Stimulated activated CD4-positive, alpha-beta T cell treated with anti-CD3 and anti-CD28 coated beads, TNF-alpha, amount 100 ng/mL, for 1 hour (primary cell): ENCODE results near the gene PCDHGB3.
"Not testable (repeated sequence)": the region's sequence is repeated elsewhere in the genome, so short reads cannot be mapped to it uniquely, and the experiment has no call there.

Source experiments
- DNase-seq, 3 donors: peaks; one replicate each; pipeline ENCODE4 v3.0.0-alpha.2; 2020; ENCODE audit warnings: low read depth in 3 of 3, low spot score in 1 of 3

The PCDHGB3 gene

GRCh38 chr5:141356950-141357349 is 13.1 kb upstream of the PCDHGB3 start:
- no peak for DNase-seq

GRCh38 chr5:141359790-141360426 is 10.1 kb upstream of the PCDHGB3 start, which contains the start of gene PCDHGB2:
Gene PCDHGB2 (plus strand): TSS chr5:141359994. CDS start chr5:141360136, 142 bp downstream.
- DNase-seq = no peak

DNA sequence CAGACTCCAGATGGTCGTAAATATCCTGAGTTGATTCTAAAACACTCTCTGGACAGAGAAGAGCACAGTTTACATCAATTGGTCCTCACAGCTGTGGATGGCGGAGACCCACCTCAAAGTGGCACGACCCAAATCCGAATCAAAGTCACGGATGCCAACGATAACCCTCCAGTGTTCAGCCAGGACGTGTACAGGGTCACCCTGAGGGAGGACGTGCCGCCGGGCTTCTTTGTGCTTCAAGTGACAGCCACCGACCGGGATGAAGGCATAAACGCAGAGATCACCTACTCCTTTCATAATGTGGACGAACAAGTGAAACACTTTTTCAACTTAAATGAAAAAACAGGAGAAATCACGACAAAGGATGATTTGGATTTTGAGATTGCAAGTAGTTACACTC is 9.4 kb upstream of the PCDHGB3 start:
- no peak for DNase-seq

- DNase-seq = no peak
These were observed 7.3 kb upstream of the PCDHGB3 start for GRCh38 chr5:141362719-141363118.

DNA sequence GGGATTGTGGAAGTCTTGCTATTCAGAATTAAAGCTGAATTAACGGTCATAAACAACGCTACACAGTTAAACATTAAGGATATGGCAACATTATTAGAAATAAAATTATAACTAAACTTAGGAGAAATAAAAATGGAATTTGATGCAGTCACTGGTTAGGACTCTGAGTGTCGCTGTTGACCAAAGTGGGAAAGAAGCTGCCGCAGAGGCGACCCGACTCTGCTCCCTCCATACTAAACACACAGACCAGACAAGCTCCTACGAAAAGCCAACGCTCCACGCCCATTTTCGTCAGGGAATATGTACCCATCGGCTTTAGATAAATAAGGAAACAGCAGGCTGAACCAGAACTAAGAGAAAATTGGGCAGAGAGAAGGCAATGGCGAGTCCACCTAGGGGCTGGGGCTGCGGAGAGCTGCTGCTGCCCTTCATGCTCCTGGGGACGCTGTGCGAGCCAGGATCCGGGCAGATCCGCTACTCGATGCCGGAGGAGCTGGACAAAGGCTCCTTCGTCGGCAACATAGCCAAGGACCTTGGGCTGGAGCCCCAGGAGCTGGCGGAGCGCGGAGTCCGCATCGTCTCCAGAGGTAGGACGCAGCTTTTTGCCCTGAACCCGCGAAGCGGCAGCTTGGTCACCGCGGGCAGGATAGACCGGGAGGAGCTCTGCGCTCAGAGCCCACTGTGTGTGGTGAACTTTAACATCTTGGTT is 5.9 kb upstream of the PCDHGB3 start, which contains the start of gene PCDHGA5:
Gene PCDHGA5 (plus strand): TSS at position 211 of the 709 bp plus-strand sequence. CDS start 169 bp downstream, at position 380.
- no peak for DNase-seq

- no peak for DNase-seq
These were observed 3.8 kb upstream of the PCDHGB3 start for GRCh38 chr5:141366016-141366896.

DNA sequence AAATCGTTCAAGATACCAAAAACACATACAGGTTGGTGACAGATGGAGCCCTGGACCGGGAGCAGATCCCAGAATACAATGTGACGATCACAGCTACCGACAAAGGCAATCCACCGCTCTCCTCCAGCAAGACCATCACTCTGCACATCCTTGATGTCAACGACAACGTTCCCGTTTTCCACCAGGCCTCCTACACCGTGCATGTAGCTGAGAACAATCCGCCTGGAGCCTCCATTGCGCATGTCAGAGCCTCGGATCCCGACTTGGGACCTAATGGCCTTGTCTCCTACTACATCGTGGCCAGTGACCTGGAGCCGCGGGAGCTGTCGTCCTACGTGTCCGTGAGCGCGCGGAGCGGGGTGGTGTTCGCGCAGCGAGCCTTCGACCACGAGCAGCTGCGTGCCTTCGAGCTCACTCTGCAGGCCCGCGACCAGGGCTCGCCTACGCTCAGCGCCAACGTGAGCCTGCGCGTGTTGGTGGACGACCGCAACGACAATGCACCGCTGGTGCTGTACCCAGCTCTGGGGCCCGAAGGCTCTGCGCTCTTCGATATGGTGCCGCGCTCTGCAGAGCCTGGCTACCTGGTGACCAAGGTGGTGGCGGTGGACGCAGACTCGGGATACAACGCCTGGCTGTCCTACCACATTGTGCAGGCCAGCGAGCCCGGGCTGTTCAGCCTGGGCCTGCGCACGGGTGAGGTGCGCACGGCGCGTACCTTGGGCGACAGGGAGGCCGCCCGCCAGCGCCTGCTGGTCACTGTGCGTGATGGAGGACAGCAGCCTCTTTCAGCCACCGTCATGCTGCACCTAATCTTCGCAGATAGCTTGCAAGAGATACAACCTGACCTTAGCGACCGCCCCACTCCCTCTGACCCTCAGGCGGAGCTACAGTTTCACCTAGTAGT is 1.8 kb downstream of the PCDHGB3 start:
- DNase-seq = no peak

- no peak for DNase-seq
These were observed 3.8 kb downstream of the PCDHGB3 start, which contains the start of gene PCDHGA6 for GRCh38 chr5:141373673-141374317. Gene PCDHGA6 (plus strand): TSS chr5:141373891. CDS start chr5:141374084, 193 bp downstream.

GRCh38 chr5:141374627-141375026 is 4.6 kb downstream of the PCDHGB3 start:
- no peak for DNase-seq

DNA sequence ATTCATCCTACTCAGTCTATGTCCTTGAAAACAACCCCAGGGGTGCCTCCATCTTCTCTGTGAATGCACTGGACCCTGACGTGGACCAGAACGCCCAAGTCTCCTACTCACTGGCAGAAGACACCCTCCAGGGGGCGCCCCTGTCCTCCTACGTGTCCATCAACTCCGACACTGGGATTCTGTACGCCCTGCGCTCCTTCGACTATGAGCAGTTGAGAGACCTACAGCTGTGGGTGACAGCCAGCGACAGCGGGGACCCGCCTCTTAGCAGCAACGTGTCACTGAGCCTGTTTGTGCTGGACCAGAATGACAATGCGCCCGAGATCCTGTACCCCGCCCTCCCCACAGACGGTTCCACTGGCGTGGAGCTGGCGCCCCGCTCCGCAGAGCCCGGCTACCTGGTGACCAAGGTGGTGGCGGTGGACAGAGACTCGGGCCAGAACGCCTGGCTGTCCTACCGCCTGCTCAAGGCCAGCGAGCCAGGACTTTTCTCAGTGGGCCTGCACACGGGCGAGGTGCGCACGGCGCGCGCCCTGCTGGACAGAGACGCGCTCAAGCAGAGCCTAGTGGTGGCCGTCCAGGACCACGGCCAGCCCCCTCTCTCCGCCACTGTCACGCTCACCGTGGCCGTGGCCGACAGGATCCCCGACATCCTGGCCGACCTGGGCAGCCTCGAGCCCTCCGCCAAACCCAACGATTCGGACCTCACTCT is 5.6 kb downstream of the PCDHGB3 start:
- DNase-seq = not testable (repeated sequence)

DNA sequence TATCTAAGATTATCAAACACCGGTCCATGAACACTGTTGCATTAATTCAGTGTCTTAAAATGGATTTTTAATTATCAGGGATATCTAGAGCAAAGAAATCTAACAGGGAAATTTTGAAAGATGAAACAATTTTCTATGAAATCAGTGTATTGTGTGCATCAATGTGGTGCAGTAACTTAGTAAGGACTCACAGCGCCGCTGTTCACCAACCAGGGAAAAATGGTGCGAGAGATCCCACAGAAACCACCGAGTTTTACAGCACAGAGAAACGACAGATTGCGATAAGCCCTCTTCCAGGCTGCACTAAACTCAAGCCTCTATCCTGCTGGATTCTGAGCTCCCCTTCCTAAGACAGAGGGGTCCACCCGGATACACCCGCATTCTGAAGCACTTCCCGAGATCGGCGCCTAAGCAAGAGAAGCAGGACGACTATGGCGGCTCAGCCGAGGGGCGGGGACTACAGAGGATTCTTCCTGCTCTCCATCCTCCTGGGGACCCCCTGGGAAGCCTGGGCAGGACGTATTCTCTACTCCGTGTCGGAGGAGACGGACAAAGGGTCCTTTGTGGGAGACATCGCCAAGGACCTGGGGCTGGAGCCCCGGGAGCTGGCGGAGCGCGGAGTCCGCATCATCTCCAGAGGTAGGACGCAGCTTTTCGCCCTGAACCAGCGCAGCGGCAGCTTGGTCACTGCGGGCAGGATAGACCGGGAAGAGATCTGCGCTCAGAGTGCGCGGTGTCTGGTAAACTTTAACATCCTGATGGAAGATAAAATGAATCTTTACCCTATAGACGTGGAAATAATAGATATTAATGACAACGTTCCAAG is 12.6 kb downstream of the PCDHGB3 start, which contains the start of gene PCDHGA7:
Gene PCDHGA7 (plus strand): TSS at position 274 of the 826 bp plus-strand sequence. CDS start 158 bp downstream, at position 432.
- no peak for DNase-seq

GRCh38 chr5:141383345-141383744 is 13.3 kb downstream of the PCDHGB3 start:
- DNase-seq = no peak

DNA sequence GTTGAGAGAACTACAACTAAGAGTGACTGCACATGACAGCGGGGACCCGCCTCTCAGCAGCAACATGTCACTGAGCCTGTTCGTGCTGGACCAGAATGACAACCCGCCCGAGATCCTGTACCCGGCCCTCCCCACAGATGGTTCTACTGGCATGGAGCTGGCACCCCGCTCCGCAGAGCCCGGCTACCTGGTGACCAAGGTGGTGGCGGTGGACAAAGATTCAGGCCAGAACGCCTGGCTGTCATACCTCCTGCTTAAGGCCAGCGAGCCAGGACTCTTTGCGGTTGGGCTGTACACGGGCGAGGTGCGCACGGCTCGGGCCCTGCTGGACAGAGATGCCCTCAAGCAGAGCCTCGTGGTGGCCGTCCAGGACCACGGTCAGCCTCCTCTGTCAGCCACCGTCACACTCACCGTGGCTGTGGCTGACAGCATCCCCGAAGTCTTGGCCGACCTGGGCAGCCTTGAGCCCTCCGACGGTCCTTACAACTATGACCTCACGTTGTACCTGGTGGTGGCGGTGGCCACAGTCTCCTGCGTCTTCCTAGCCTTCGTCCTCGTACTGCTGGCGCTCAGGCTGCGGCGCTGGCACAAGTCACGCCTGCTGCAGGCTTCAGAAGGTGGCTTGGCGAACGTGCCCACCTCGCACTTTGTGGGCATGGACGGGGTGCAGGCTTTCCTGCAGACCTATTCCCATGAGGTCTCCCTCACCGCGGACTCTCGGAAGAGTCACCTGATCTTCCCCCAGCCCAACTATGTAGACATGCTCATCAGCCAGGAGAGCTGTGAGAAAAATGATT is 14.6 kb downstream of the PCDHGB3 start:
- no peak for DNase-seq

GRCh38 chr5:141387557-141388311 is 17.7 kb downstream of the PCDHGB3 start, which contains the start of gene PCDHGB4:
Gene PCDHGB4 (plus strand): TSS chr5:141387698. CDS start chr5:141387885, 187 bp downstream.
- not testable (repeated sequence) for DNase-seq

DNA sequence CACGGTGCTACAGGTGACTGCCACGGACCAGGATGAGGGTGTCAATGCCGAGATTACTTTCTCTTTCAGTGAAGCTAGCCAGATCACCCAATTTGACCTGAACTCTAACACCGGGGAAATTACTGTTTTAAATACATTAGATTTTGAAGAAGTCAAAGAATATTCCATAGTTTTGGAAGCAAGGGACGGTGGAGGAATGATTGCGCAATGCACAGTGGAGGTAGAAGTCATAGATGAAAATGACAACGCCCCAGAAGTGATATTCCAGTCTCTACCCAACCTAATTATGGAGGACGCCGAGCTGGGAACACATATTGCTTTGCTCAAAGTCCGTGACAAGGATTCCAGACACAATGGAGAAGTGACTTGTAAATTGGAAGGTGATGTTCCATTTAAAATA is 18.6 kb downstream of the PCDHGB3 start:
- no peak for DNase-seq

DNA sequence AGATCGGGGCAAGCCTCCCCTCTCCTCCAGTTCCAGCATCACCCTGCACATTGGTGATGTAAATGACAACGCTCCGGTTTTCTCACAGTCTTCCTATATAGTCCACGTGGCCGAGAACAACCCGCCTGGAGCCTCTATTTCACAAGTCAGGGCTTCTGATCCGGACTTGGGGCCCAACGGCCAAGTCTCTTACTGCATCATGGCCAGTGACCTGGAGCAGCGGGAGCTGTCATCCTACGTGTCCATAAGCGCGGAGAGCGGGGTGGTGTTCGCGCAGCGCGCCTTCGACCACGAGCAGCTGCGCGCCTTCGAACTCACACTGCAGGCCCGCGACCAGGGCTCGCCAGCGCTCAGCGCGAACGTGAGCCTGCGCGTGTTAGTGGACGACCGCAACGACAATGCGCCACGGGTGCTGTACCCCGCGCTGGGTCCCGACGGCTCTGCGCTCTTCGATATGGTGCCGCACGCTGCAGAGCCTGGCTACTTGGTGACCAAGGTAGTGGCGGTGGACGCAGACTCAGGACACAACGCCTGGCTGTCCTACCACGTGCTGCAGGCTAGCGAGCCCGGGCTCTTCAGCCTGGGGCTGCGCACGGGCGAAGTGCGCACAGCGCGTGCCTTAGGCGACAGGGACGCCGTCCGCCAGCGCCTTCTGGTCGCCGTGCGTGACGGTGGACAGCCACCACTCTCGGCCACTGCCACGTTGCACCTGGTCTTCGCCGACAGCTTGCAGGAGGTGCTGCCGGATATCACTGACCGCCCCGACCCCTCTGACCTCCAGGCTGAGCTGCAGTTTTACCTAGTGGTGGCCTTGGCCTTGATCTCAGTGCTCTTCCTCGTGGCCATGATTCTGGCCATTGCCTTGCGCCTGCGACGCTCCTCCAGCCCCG is 19.4 kb downstream of the PCDHGB3 start:
- DNase-seq = no peak
